ENCODE results near the gene C11orf21. TPM values are rescaled to one million over a fixed set of nuclear protein-coding genes. Genes with fewer than 3 reads are reported as not detected.

C11orf21 gene
- total and polyA plus RNA-seq, 2 of the 8 experiments (the other 6 are each of a cell fraction or from before 2014, with no cell fraction given): not detected

DNA sequence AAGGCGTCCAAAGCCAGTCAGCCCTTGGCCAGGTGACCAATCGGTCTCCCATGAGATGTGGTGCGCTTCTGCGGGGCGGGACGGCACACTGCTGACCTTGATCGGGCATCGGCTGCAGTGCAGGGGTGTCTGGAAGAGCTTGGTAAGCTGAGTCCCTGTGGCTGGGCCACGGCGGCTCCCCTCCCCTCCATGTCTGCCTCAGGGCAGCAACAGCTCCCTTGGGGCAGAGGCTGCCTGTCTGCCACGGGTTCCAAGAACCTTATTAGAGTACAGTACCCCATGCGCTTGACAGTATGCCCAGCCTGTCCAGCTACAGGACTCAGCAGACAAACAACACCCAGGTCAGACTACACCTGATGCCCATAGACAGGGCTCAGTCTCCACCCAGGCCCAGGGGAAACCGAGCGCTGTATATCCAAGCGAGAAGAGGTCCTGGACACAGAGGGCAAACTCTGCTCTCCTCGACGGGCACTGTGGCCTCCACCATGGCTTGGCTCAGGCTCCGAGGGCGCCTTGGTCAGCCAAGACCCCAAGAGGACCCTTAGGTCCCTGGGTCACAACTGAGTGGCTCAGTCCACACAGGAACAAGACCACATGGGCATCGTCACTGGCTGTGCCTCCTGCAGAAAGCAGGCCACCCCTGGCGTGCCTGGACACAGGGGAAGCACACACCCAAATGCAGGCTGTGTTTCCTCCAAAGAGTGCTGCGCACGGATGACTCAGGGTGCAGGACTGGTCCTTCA, 19.0 kb upstream of the C11orf21 start (continued):
- no peak for TF ChIP-seq CHD7 (IDR thresholded peaks at IDR 0.05; ENCODE audit: insufficient replicate concordance, low read length)
- TF ChIP-seq SAP30 (IDR thresholded peaks at IDR 0.05; ENCODE audit: insufficient read depth, insufficient replicate concordance, low read length): no peak
- TF ChIP-seq BCL11A (IDR thresholded peaks at IDR 0.05; ENCODE audit: low read depth in 2 of 2, low read length in 2 of 2): no peak
- TF ChIP-seq SP1 (IDR thresholded peaks at IDR 0.05; ENCODE audit: low read depth, low read length): no peak
- no peak for TF ChIP-seq ZNF274 (IDR thresholded peaks at IDR 0.05; ENCODE audit: borderline replicate concordance, extremely low read depth, low read length)
- no peak for TF ChIP-seq SIX5 (IDR thresholded peaks at IDR 0.05; ENCODE audit: low read depth, low read length)
- TF ChIP-seq SUZ12 (IDR thresholded peaks at IDR 0.05; ENCODE audit: low read length): no peak
- no peak for TF ChIP-seq KDM4A (IDR thresholded peaks at IDR 0.05; ENCODE audit: low read depth, low read length, severe bottlenecking)
- no peak for TF ChIP-seq CBX8 (IDR thresholded peaks at IDR 0.05; ENCODE audit: borderline replicate concordance, low read depth, low read length)
- no peak for TF ChIP-seq TBP (IDR thresholded peaks at IDR 0.05; ENCODE audit: low read depth, low read length)
- TF ChIP-seq BRCA1 (IDR thresholded peaks at IDR 0.05; ENCODE audit: low read depth, low read length): no peak

Measured in H1 (cell line).